ENCODE results near the gene COL23A1. TPM values are rescaled to one million over a fixed set of nuclear protein-coding genes. Genes with fewer than 3 reads are reported as not detected.
"Not testable (repeated sequence)": the region's sequence is repeated elsewhere in the genome, so short reads cannot be mapped to it uniquely, and the experiment has no call there.

COL23A1 gene
- polyA plus RNA-seq, 5 donors: 4.8 to 9.4 (median 8.2) TPM

- no peak for DNase-seq
Observed at GRCh38 chr5:178381921-178382695, 208.1 kb downstream of the COL23A1 start.

GRCh38 chr5:178381206-178381605 is 209.0 kb downstream of the COL23A1 start:
- DNase-seq: no peak

- no peak for DNase-seq
Observed at GRCh38 chr5:178380541-178381074, 209.6 kb downstream of the COL23A1 start.

- no peak for DNase-seq
Observed at GRCh38 chr5:178380086-178380485, 210.1 kb downstream of the COL23A1 start.

- peak; percentile 34 to 53 for DNase-seq
Observed at GRCh38 chr5:178378527-178379484, 211.4 kb downstream of the COL23A1 start.

- no peak for DNase-seq
Observed at GRCh38 chr5:178377583-178378270, 212.5 kb downstream of the COL23A1 start.

- no peak for DNase-seq
Observed at GRCh38 chr5:178376921-178377582, 213.1 kb downstream of the COL23A1 start.

DNA sequence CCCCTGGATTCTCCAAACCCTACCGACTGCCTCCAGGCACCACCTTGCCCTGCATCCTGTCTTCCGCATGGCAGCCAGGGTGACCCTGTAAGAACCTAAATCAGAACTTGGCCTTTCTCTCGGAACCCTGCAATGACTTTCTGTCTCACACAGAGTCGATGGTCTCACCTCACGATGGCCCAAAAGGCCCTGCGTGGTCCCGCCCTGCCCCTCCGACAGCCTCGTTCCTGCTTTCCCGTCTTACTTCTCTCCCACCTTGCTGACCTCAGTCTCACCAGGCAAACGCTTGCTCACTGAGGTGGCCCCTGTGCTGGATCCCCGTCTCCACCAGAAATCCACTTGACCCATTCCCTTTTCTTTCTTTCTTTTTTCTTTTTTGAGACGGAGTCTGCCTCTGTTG is 214.8 kb downstream of the COL23A1 start:
- no peak for DNase-seq

DNA sequence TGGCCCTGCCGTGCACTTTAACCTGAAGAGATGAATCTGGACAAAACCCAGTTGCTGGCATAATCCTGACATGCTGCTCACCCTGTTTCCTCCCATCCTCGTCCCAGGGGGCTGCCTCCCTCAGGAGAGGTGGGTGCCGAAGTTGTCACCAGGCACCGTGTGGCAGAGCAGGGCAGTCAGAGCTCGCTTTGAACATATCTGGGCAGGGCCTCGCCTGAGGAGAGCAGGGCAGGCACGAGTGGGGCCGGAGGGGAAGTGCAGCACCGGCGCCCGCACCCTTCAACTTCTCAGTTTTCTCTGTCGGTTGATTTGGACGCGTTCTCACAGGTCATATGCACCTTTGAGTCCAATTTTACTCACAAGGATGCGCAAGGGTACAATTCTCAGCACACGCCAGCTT is 216.5 kb downstream of the COL23A1 start:
- no peak for DNase-seq

GRCh38 chr5:178372142-178372571 is 218.0 kb downstream of the COL23A1 start:
- DNase-seq: peak; percentile 35 to 38

DNA sequence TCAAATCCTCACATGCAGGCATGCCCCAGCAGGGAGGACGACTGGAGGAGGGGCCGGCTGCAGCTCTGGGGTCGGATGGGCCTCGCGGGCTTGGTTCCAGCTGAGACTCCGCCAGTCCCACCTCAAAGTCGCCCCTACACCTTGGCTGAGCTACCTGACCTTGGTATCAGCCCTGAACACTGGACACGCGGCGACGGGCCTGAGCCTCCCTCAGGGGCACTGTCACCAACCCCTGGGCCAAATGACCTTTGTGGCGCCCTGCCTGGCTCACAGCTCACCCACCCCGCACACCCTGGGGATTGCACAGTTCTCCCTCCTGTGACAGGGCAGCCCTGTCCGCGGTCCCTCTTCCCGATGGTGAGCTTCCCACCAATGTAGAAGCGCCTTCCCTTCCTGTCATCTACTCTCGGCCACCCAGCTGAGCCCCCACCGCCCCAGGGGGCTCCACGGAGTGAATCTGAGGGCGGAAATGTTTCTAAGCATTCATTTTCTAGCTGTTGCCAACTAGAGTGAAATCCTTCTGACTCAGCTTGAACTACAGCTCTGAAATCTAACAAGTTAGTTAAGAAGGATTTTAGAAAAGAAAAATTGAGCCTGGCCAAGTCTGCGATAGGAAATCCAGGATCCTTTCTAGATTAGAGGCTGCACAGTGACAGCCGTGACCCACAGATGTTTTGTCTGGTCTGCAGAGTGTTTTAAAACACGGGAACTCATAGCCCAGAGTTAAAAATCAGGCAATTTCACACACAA is 218.7 kb downstream of the COL23A1 start:
- DNase-seq: peak in 1 of 2 donors; percentile 47

GRCh38 chr5:178370102-178370501 is 220.1 kb downstream of the COL23A1 start:
- no peak for DNase-seq

GRCh38 chr5:178369469-178369868 is 220.7 kb downstream of the COL23A1 start:
- not testable (repeated sequence) for DNase-seq

GRCh38 chr5:178368716-178369300 is 221.4 kb downstream of the COL23A1 start:
- no peak for DNase-seq

- DNase-seq: no peak
Observed at GRCh38 chr5:178368274-178368673, 221.9 kb downstream of the COL23A1 start.

GRCh38 chr5:178367736-178368120 is 222.5 kb downstream of the COL23A1 start:
- DNase-seq: no peak

DNA sequence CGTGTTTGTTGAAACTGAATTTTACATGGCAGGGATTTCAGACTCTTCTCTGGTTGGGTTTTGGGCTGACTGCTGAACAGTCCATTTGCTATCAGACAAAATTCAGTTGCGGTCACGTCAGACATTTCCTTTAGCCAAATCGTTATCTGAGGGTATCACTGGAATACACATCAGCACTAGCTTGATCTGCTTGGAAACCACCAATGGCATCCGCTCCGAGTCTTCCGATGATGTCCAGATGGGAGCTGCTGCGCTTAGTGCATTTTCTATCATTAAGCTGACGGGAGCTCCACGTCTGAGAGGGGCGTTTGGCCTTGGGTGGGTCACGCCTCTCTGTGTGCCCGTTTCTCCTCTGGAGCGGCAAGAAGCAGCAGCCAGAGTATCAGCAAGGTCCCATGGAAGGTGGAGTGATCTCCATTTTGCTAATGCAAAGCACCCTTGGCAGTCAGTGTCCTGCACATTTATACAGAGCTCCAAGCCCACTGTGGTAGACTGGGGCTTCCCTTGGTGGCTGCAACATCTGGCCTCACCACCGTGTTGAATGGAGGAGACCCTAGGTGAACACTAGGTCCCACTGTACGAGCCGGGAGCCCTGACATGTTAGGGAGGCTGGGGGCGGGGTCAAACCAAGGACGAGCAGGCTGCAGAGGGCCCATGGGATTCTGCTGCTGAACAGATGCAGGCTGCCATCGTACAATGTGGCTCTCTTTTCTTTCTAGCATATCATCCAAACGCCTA is 223.0 kb downstream of the COL23A1 start:
- no peak for DNase-seq

GRCh38 chr5:178365501-178366440 is 224.4 kb downstream of the COL23A1 start:
- no peak for DNase-seq
